D721Med (cell line): ENCODE measurements around the gene TSEN54.

Experiments
- DNase-seq: peaks from one replicate; pipeline ENCODE4 v3.0.0; 2011; ENCODE audit warnings: low spot score; ENCODE audit not compliant: insufficient read length
- FAIRE-seq: peaks from 2 replicates; lab custom pipeline; 2011; peaks lifted over from hg19 to GRCh38; lab: Jason Lieb, UNC
- TF ChIP-seq, protein P1 (sequence below): IDR thresholded peaks from 2 replicates; pipeline ENCODE4 v1.5.1; 2012; ENCODE audit warnings: mild to moderate bottlenecking, control low read depth; ENCODE audit not compliant: insufficient read depth; ENCODE audit errors: missing control alignments

TSEN54 gene

DNA sequence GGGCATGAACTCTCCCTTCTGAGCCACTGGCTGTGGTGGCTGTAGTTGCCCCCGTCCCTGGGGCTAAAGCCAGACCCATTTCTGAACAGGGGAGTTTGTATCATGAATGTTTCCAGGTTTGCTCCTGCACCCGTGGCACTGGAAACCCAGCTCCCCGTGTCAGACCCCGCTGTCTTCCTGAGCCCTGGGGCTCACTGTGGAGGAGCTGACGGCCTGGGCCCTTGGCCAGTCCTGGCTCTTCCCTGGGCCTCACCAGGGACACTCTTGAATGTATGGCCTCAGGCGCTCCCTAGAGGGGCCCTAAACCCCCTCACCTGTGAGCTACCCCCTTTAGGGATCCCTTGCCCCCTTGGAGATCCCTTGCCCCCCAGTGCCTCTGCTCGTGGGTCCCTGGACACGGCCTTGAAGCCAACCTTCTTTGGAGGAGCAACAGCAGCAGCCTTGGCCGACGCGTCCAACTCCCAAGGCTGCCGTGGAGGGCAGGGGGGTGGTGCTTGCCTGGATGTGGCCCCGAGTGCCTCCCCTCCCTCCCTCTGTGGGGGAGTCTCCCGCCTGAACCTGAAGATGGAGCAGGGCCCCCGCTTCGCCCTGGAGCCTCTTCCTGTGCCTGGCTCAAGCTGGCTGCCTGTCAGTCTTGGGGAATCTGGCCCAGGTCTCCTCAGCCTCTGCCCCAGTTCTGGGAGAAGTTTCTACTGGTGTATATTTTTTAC is 16.9 kb upstream of the TSEN54 start:
- TF ChIP-seq, protein P1, sequence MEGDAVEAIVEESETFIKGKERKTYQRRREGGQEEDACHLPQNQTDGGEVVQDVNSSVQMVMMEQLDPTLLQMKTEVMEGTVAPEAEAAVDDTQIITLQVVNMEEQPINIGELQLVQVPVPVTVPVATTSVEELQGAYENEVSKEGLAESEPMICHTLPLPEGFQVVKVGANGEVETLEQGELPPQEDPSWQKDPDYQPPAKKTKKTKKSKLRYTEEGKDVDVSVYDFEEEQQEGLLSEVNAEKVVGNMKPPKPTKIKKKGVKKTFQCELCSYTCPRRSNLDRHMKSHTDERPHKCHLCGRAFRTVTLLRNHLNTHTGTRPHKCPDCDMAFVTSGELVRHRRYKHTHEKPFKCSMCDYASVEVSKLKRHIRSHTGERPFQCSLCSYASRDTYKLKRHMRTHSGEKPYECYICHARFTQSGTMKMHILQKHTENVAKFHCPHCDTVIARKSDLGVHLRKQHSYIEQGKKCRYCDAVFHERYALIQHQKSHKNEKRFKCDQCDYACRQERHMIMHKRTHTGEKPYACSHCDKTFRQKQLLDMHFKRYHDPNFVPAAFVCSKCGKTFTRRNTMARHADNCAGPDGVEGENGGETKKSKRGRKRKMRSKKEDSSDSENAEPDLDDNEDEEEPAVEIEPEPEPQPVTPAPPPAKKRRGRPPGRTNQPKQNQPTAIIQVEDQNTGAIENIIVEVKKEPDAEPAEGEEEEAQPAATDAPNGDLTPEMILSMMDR: no peak
- FAIRE-seq (no peak), DNase-seq (no peak)

DNA sequence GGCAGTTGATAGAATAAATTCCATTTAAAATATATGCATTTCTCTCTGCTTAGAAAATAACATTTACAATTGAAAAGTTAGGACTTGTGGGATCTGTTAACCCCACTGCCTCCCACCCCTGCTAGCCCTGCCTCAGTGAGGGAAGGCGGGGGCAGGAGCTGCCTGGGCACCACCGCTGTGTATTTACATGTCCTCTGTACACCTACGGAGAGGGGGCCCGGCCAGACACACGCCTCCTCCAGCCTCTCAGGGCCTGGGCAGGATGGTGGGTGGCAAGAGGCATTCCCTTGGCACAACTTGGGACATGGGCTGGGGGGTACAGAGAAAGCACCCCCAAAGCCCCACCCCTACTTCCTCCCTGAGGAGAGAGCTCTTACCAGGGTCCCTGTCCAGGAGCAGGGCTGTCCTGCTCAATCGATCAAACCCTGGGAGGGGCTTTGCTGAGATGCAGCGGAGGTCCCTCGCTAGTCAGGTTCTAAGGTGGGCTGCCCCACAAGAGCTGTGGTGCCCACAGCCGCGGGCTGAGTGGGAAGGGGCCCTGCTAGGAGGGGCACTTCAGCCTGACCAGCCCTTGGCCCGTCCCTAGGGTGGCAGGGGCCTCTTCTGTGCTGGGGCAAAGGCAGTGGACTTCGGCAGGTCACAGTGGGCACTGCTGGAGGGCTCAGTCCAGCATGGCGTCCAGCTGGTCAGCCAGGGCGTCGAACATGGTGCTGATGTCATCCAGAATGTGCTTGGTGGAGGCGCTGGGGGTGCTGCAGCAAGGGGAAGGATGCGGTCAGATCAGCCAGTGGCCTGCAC is 15.7 kb upstream of the TSEN54 start:
- FAIRE-seq: no peak
- TF ChIP-seq, protein P1: no peak
- DNase-seq: no peak

DNA sequence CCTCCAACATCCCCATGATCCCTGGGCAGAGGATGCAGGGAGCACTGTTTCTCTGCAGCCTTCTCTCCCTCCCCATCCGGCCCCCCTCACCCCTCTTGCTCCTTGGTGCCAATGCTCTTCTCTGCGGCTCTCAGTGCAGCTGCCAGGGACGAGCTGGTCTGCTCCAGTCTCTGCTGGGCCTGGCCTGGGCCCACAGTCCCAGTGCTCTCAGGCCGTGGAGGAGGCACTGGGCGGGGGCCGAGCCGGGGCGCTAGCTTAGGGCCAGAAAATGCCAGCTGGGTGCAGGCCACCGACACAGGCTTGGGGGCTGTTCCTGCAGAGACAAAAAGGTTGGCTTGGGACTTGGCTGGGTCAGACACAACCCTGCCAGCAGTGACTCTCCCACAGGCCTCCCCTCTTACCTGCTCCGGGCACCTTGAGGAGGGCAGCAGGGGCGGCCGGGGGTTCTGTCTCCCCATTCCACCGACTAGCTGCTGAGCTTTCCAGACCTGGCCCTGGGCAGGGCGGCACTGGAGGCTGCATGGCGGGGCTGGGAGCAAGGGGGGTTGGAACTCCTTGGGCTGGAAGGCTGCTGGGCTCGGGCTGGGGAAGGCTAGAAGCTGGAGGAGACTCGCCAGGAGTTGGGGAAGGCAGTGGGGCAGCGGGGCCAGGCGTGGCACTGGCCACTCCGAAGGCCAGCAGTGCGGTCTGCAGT is 14.8 kb upstream of the TSEN54 start:
- no peak for FAIRE-seq
- no peak for DNase-seq
- TF ChIP-seq, protein P1: no peak

DNA sequence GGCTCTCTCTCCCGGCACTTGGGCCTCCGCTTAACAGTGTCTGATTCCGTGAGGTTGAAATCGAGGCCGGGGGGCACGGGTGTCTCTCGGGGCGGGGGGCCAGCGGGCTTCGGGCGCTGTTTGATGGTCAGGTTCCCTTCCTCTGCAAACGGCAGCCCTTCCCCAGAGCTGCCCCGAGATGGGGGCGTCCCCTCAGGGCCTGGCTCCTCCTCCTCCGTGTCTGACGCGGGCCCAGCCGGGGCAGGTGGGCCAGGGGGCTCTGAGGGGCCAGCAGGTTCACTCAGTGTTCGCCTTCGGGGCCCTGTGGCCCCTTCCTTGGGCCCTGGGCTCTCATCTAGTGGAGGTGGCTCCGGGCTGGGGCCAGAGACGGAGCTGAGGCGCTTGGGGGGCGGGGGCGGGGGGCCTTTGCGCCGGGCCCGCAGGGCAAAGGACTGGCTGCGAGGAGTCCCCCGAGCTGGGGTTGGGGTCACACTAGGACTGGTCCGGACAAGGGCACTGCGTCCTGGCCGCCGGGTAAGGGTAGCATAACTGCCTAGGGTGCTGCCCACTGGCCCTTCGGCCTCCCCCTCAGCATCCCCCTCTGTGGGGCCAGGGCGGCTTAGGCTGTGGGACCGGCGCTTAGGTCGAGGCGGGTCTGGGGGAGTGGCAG is 14.1 kb upstream of the TSEN54 start:
- FAIRE-seq: no peak
- TF ChIP-seq, protein P1: no peak
- DNase-seq: no peak

DNA sequence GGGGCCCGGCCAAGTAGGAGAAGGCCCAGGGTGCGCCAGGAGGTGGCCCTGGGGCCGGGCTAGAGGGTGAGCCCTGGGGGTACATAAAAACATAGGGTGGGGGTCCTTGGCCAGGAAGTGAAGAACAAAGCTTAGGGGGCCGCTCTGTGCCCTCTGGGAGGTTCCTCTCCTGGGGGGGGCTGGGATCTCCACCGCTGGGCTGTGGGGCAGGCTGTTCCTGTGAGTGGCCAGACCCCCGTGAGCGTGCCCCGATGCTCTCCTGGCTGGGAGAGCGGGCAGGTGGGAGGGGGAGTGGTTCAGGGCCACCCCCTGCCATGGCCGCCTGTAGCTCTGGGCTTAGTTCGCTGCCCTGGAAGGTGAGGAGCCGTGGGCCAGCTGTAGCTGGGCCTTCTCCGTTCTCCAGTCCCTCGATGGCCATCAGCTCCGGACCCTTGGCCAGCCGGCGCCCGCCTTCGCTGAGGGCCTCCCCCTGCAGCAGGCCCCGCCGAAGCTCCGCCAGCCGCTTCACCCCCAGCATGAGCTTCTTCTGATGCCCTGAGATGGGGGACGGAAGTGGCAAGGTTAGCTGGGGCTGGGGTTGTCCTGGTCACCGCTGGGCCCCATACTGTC is 13.5 kb upstream of the TSEN54 start:
- DNase-seq: no peak
- TF ChIP-seq, protein P1: no peak
- FAIRE-seq: no peak

DNA sequence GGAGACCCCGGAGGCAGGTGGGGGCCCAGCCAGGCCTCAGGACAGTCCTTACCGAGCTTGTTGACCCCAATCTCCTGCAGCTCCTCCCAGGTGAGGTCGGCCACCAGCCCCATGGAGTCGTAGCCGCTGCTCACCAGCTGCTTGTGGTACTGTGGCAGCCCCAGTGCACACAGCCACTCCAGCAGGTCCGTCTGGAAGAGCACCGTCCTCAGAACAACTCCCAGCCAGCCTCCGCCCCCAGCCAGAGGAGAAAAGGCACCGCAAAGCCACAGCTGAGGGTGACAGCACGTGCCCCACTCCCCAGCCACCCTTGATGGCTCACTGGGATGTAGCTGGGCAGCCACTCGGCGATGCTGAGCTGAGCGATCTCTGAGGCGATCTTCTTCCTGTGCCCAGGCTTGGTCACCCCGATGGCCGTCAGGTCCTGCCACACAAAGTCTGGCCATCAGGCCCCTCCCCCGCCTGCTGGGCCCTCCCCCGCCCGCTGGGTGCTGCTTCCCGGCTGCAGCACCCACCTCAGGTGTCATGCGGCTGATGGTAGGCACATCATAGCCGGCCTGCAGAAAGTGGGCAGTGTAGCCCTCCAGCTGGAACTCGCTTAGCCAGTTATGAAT is 12.9 kb upstream of the TSEN54 start:
- FAIRE-seq (no peak), DNase-seq (no peak)
- TF ChIP-seq, protein P1: no peak
